CD8-positive, alpha-beta memory T cell (primary cell): ENCODE data around the gene APOA4. TPM values are rescaled to one million over a fixed set of nuclear protein-coding genes. Genes with fewer than 3 reads are reported as not detected.
"Not testable (repeated sequence)": the region's sequence is repeated elsewhere in the genome, so short reads cannot be mapped to it uniquely, and the experiment has no call there.

Experiments used
- CTCF ChIA-PET: fragments of 350-600 bp; sonication (Branson Sonifier 250); formaldehyde crosslinking; loops from one replicate; lab custom pipeline; 2021; ENCODE audit warnings: antibody characterized with exemption; lab: Charles Lee
- POLR2A ChIA-PET: fragments of 350-600 bp; sonication (Branson Sonifier 250); formaldehyde crosslinking; loops from one replicate; lab custom pipeline; 2021; ENCODE audit warnings: antibody characterized with exemption; lab: Charles Lee
- DNase-seq, 5 donors: peaks; one replicate each; pipeline versions ENCODE4 v3.0.0 to v3.0.0-alpha.2; 2020 to 2022; ENCODE audit warnings: mixed read lengths in 1 of 5
- H3K27ac ChIP-seq: one replicate; pipeline ENCODE4 v1.7.0; 2013; ENCODE audit warnings: low read depth, mild to moderate bottlenecking, low read length, moderate library complexity
- H3K27me3 ChIP-seq: 2 replicates; pipeline ENCODE4 v1.7.0; 2013; ENCODE audit warnings: low read length, mild to moderate bottlenecking; ENCODE audit not compliant: insufficient read depth, poor library complexity, severe bottlenecking
- H3K36me3 ChIP-seq: 2 replicates; pipeline ENCODE4 v1.7.0; 2013; ENCODE audit warnings: mild to moderate bottlenecking, low read length, moderate library complexity; ENCODE audit not compliant: insufficient read depth
- H3K4me1 ChIP-seq: 2 replicates; pipeline ENCODE4 v1.7.0; 2013; ENCODE audit warnings: mild to moderate bottlenecking, low read length, moderate library complexity; ENCODE audit not compliant: insufficient read depth
- H3K4me3 ChIP-seq: 2 replicates; pipeline ENCODE4 v1.7.0; 2013; ENCODE audit warnings: mild to moderate bottlenecking, low read length
- H3K9me3 ChIP-seq: 2 replicates; pipeline ENCODE4 v1.7.0; 2013; ENCODE audit warnings: mild to moderate bottlenecking, low read length
- H3K27ac Mint-ChIP-seq, 8 donors: one replicate each; pipeline ENCODE4 v1.8.0; 2020 to 2021; ENCODE audit warnings: mixed read lengths in 8 of 8, mild to moderate bottlenecking in 6 of 8, inconsistent platforms in 3 of 8, moderate library complexity in 3 of 8
- H3K27me3 Mint-ChIP-seq, 2 donors: one replicate each; pipeline ENCODE4 v1.8.0; 2020 to 2021; ENCODE audit warnings: mixed read lengths in 2 of 2, mild to moderate bottlenecking in 1 of 2, moderate library complexity in 1 of 2
- H3K36me3 Mint-ChIP-seq, 3 donors: one replicate each; pipeline ENCODE4 v1.8.0; 2020 to 2021; ENCODE audit warnings: mixed read lengths in 3 of 3, inconsistent platforms in 1 of 3, mild to moderate bottlenecking in 1 of 3
- H3K4me1 Mint-ChIP-seq, 3 donors: one replicate each; pipeline ENCODE4 v1.8.0; 2020 to 2021; ENCODE audit warnings: mixed read lengths in 3 of 3, inconsistent platforms in 1 of 3, mild to moderate bottlenecking in 1 of 3
- H3K4me3 Mint-ChIP-seq, 7 donors: one replicate each; pipeline ENCODE4 v1.8.0; 2020 to 2021; ENCODE audit warnings: mixed read lengths in 7 of 7, mild to moderate bottlenecking in 6 of 7, moderate library complexity in 4 of 7, inconsistent platforms in 2 of 7
- H3K9me3 Mint-ChIP-seq, 5 donors: one replicate each; pipeline ENCODE4 v1.8.0; 2020 to 2022; ENCODE audit warnings: mixed read lengths in 5 of 5, mild to moderate bottlenecking in 3 of 5, moderate library complexity in 2 of 5, inconsistent platforms in 1 of 5
- polyA plus RNA-seq: library from polyadenylated mRNA; unstranded; fragments of 300-500 nt; fragmentation: Illumina TruSeq; gene quantifications from one replicate; pipeline ENCODE4 v1.2.3, GENCODE V29; 2021
- total RNA-seq, 2 experiments: library from RNA; stranded (reverse); gene quantifications; one replicate each; pipeline ENCODE4 v1.2.3, GENCODE V29; 2021

APOA4 gene
- total and polyA plus RNA-seq, 3 experiments from 2014 or later = not detected

- H3K4me1 ChIP-seq, H3K27ac ChIP-seq, H3K4me3 ChIP-seq, DNase-seq, H3K36me3 Mint-ChIP-seq, H3K36me3 ChIP-seq, H3K9me3 Mint-ChIP-seq, H3K27me3 ChIP-seq, H3K9me3 ChIP-seq, H3K27me3 Mint-ChIP-seq: not testable (repeated sequence)
- CTCF ChIA-PET = interaction anchor here (0.8 to 8.4 kb wide), 6 partner anchors 18 to 392 kb away, joined by 3 to 101 read pairs (median 4); partner anchors contain the start of genes APOA5 and ZPR1
- POLR2A ChIA-PET = interaction anchor here (0.6 kb wide), 1 partner anchor 309 kb away, joined by 7 read pairs; no protein-coding TSS in a partner anchor
- Mint-ChIP-seq H3K27ac (peak overlapping the region in 3 of 8 donors; percentile 40 to 90 (median 64)), H3K4me3 (peak overlapping the region in 6 of 7 donors; percentile 62 to 82 (median 69)), H3K4me1 (peaks cover 5 to 17% (median 9%) of the 10 kb centered on the region in 3 donors)
Observed at GRCh38 chr11:116834535-116835041, 11.5 kb upstream of the APOA4 start.

- H3K27me3 Mint-ChIP-seq = peaks cover 0 to 1% of the 10 kb centered on the region in 2 donors
- peak overlapping the region in 5 of 7 donors; percentile 49 to 78 (median 59) for H3K4me3 Mint-ChIP-seq
- Histone ChIP-seq H3K4me3 (no peak overlapping the region), H3K4me1 (peaks cover 7% of the 10 kb centered on the region), H3K27ac (no peak overlapping the region), H3K36me3 (no peaks in the 10 kb centered on the region), H3K9me3 (no peaks in the 10 kb centered on the region), H3K27me3 (no peaks in the 10 kb centered on the region)
- H3K4me1 Mint-ChIP-seq = peaks cover 5 to 16% (median 9%) of the 10 kb centered on the region in 3 donors
- H3K27ac Mint-ChIP-seq = peak overlapping the region in 3 of 8 donors; percentile 20 to 71 (median 43)
- H3K9me3 Mint-ChIP-seq = no peaks in the 10 kb centered on the region
- POLR2A ChIA-PET = interaction anchor here (0.6 kb wide), 1 partner anchor 310 kb away, joined by 7 read pairs; no protein-coding TSS in a partner anchor
- CTCF ChIA-PET = interaction anchor here (0.8 to 8.4 kb wide), 4 partner anchors 17 to 393 kb away, joined by 3 to 101 read pairs (median 5); partner anchors contain the start of genes APOA5 and ZPR1
- no peak for DNase-seq
- no peaks in the 10 kb centered on the region for H3K36me3 Mint-ChIP-seq
Observed at GRCh38 chr11:116833816-116834534, 10.9 kb upstream of the APOA4 start.

- H3K27ac ChIP-seq = no peak overlapping the region
- Mint-ChIP-seq H3K4me1 (peaks cover 5 to 16% (median 9%) of the 10 kb centered on the region in 3 donors), H3K4me3 (no peak overlapping the region), H3K9me3 (no peaks in the 10 kb centered on the region), H3K27ac (no peak overlapping the region), H3K27me3 (peaks cover 0 to 1% of the 10 kb centered on the region in 2 donors), H3K36me3 (no peaks in the 10 kb centered on the region)
- H3K4me1 ChIP-seq = peaks cover 7% of the 10 kb centered on the region
- H3K27me3 ChIP-seq = no peaks in the 10 kb centered on the region
- ChIA-PET POLR2A (no interaction called here), CTCF (interaction anchor here (8.4 kb wide), 1 partner anchor 44 kb away, joined by 101 read pairs; the partner anchor contains the start of genes APOA5 and ZPR1)
- no peaks in the 10 kb centered on the region for H3K36me3 ChIP-seq
- no peak for DNase-seq
- no peaks in the 10 kb centered on the region for H3K9me3 ChIP-seq
- H3K4me3 ChIP-seq = no peak overlapping the region
Observed at GRCh38 chr11:116833491-116833815, 10.3 kb upstream of the APOA4 start.

- Mint-ChIP-seq H3K36me3 (no peaks in the 10 kb centered on the region), H3K4me3 (no peak overlapping the region), H3K27me3 (peaks cover 0 to 1% of the 10 kb centered on the region in 2 donors), H3K4me1 (peaks cover 5 to 16% (median 9%) of the 10 kb centered on the region in 3 donors), H3K9me3 (no peaks in the 10 kb centered on the region), H3K27ac (peak overlapping the region in 1 of 8 donors; percentile 84)
- H3K4me3 ChIP-seq = no peak overlapping the region
- peaks cover 7% of the 10 kb centered on the region for H3K4me1 ChIP-seq
- ChIA-PET CTCF (interaction anchor here (8.4 kb wide), 1 partner anchor 43 kb away, joined by 101 read pairs; the partner anchor contains the start of genes APOA5 and ZPR1), POLR2A (no interaction called here)
- H3K27ac ChIP-seq = no peak overlapping the region
- H3K36me3 ChIP-seq = no peaks in the 10 kb centered on the region
- DNase-seq = no peak
- H3K9me3 ChIP-seq = no peaks in the 10 kb centered on the region
- H3K27me3 ChIP-seq = no peaks in the 10 kb centered on the region
Observed at GRCh38 chr11:116832350-116833290, 9.5 kb upstream of the APOA4 start.

- ChIA-PET POLR2A (no interaction called here), CTCF (interaction anchor here (8.4 kb wide), 1 partner anchor 43 kb away, joined by 101 read pairs; the partner anchor contains the start of genes APOA5 and ZPR1)
- Histone ChIP-seq H3K4me3 (no peak overlapping the region), H3K9me3 (no peaks in the 10 kb centered on the region), H3K27me3 (no peaks in the 10 kb centered on the region), H3K27ac (no peak overlapping the region), H3K36me3 (no peaks in the 10 kb centered on the region), H3K4me1 (peaks cover 7% of the 10 kb centered on the region)
- peaks cover 0 to 1% of the 10 kb centered on the region in 2 donors for H3K27me3 Mint-ChIP-seq
- no peaks in the 10 kb centered on the region for H3K9me3 Mint-ChIP-seq
- H3K4me3 Mint-ChIP-seq = no peak overlapping the region
- DNase-seq = no peak
- peak overlapping the region in 1 of 8 donors; percentile 63 for H3K27ac Mint-ChIP-seq
- H3K36me3 Mint-ChIP-seq = no peaks in the 10 kb centered on the region
- peaks cover 5 to 16% (median 9%) of the 10 kb centered on the region in 3 donors for H3K4me1 Mint-ChIP-seq
Observed at GRCh38 chr11:116831790-116832349, 8.8 kb upstream of the APOA4 start.

GRCh38 chr11:116830184-116830912 is 7.2 kb upstream of the APOA4 start:
- ChIA-PET POLR2A (no interaction called here), CTCF (interaction anchor here (1.4 to 8.4 kb wide), 2 partner anchors 22 to 41 kb away, joined by 3 to 101 read pairs; partner anchors contain the start of genes APOA5 and ZPR1)
- Mint-ChIP-seq H3K4me3 (no peak overlapping the region), H3K4me1 (peaks cover 3 to 7% (median 5%) of the 10 kb centered on the region in 3 donors), H3K27me3 (peaks cover 0 to 1% of the 10 kb centered on the region in 2 donors), H3K9me3 (no peaks in the 10 kb centered on the region), H3K27ac (no peak overlapping the region), H3K36me3 (no peaks in the 10 kb centered on the region)
- H3K4me1 ChIP-seq = peaks cover 3% of the 10 kb centered on the region
- H3K4me3 ChIP-seq = no peak overlapping the region
- no peaks in the 10 kb centered on the region for H3K9me3 ChIP-seq
- no peak for DNase-seq
- H3K27ac ChIP-seq = no peak overlapping the region
- H3K36me3 ChIP-seq = no peaks in the 10 kb centered on the region
- no peaks in the 10 kb centered on the region for H3K27me3 ChIP-seq
